Measurements from ENCODE around the gene SSR1. TPM values are rescaled to one million over a fixed set of nuclear protein-coding genes. Genes with fewer than 3 reads are reported as not detected.
"Not testable (repeated sequence)": the region's sequence is repeated elsewhere in the genome, so short reads cannot be mapped to it uniquely, and the experiment has no call there.

The SSR1 gene
- polyA plus RNA-seq, 1 experiment, result 375 TPM

GRCh38 chr6:7341989-7342742 lies 29.2 kb upstream of the SSR1 start:
- Histone ChIP-seq H3K27ac (ENCODE audit: low read depth, low read length) (no peak overlapping the region), H3K4me3 (ENCODE audit: low read depth, low read length) (no peak overlapping the region), H3K9me3 (ENCODE audit: control insufficient read depth, insufficient read depth, low read length) (peaks cover 5% of the 10 kb centered on the region; the same call in 1 of the 2 replicates), H3K27me3 (ENCODE audit: control insufficient read depth, insufficient read depth, low read length) (peaks cover 2% of the 10 kb centered on the region)
- CTCF ChIA-PET, result no interaction called here
- POLR2A ChIA-PET, result no interaction called here
- no peak for TF ChIP-seq CTCF (IDR thresholded peaks at IDR 0.05; ENCODE audit: low read depth, low read length)
- DNase-seq (ENCODE audit: low read depth, low spot score), result no peak

DNA sequence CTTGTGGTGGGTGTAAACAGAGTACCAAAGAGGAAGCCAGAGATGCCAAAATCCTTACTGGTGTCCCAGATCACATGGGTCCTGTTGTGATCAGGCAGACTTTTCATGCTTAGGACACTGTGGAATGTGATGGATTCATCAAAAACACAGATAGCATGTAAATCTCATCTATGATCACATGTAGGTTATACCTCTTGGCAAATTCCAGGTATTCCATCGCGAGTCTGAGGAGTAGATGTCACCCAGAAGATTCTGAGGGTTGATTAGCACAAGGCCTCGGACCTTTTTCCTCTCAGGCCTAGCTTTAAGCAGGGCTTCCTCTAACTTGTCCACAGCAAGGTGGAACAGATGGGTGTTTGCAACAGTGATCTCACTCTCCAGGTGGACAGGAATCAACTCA lies 28.3 kb upstream of the SSR1 start:
- H3K27ac ChIP-seq (ENCODE audit: low read depth, low read length), result no peak overlapping the region
- H3K4me3 ChIP-seq (ENCODE audit: low read depth, low read length), result no peak overlapping the region
- H3K9me3 ChIP-seq (ENCODE audit: control insufficient read depth, insufficient read depth, low read length), result peaks cover 5% of the 10 kb centered on the region; the same call in 1 of the 2 replicates
- no peak for TF ChIP-seq CTCF (IDR thresholded peaks at IDR 0.05; ENCODE audit: low read depth, low read length)
- CTCF ChIA-PET, result no interaction called here
- DNase-seq (ENCODE audit: low read depth, low spot score), result no peak
- peaks cover 2% of the 10 kb centered on the region for H3K27me3 ChIP-seq (ENCODE audit: control insufficient read depth, insufficient read depth, low read length)
- POLR2A ChIA-PET, result no interaction called here

DNA sequence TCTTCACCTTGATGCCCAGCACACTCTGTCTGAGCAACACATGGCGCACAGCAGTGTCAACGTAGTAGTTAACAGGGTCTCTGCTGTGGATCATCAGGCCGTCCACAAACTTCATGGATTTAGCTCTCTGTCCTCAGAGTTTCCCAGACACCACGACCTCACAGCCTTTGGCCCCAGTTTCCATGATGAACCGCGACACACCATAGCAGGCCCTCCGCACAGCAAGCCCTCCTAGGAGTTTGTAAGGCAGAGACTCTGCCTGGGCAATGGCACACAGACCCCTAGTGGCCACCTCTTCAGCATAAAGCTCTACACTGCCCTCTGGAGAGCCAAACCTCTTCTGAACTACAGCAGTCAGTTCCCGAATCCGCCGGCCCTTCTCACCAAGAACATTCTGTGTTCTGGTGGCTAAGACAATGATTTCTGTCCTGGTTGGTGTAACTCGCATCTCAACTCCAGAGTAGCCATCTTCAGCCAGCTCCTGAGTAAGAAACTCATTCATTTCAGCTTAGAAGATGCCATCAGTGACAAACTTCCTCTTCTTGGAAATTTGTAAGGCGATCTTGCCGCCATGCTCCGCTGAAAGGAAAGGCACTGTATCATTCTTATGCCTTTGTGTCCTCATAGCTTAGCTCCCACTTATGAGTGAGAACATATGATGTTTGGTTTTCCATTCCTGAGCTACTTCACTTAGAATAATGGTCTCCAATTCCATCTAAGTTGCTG lies 26.2 kb upstream of the SSR1 start:
- ChIA-PET POLR2A (interaction anchor here (0.6 kb wide), 1 partner anchor 23 kb away, joined by 3 read pairs; no protein-coding TSS in a partner anchor), CTCF (interaction anchor here (0.8 to 1.2 kb wide), 3 partner anchors 9 to 64 kb away, joined by 3 read pairs; no protein-coding TSS in a partner anchor)
- not testable (repeated sequence) for H3K27me3 ChIP-seq (ENCODE audit: control insufficient read depth, insufficient read depth, low read length); H3K9me3 ChIP-seq (ENCODE audit: control insufficient read depth, insufficient read depth, low read length); H3K4me3 ChIP-seq (ENCODE audit: low read depth, low read length); DNase-seq (ENCODE audit: low read depth, low spot score); H3K27ac ChIP-seq (ENCODE audit: low read depth, low read length)
- TF ChIP-seq CTCF (IDR thresholded peaks at IDR 0.05; ENCODE audit: low read depth, low read length), result peak; percentile 48

- TF ChIP-seq CTCF (IDR thresholded peaks at IDR 0.05; ENCODE audit: low read depth, low read length), result no peak
- no peak overlapping the region for H3K27ac ChIP-seq (ENCODE audit: low read depth, low read length)
- CTCF ChIA-PET, result interaction anchor here (0.6 kb wide), 1 partner anchor 61 kb away, joined by 3 read pairs; no protein-coding TSS in a partner anchor
- POLR2A ChIA-PET, result no interaction called here
- no peak for DNase-seq (ENCODE audit: low read depth, low spot score)
- no peak overlapping the region for H3K4me3 ChIP-seq (ENCODE audit: low read depth, low read length)
- H3K9me3 ChIP-seq (ENCODE audit: control insufficient read depth, insufficient read depth, low read length), result no peaks in the 10 kb centered on the region
- peaks cover 8% of the 10 kb centered on the region for H3K27me3 ChIP-seq (ENCODE audit: control insufficient read depth, insufficient read depth, low read length)
Measured at GRCh38 chr6:7338031-7338430, 25.0 kb upstream of the SSR1 start.

- ChIA-PET CTCF (no interaction called here), POLR2A (no interaction called here)
Measured at GRCh38 chr6:7335519-7335918, 22.5 kb upstream of the SSR1 start.

More at GRCh38 chr6:7335519-7335918, 22.5 kb upstream of the SSR1 start:
- H3K27ac ChIP-seq (ENCODE audit: low read depth, low read length), result no peak overlapping the region
- no peak for DNase-seq (ENCODE audit: low read depth, low spot score)
- no peaks in the 10 kb centered on the region for H3K9me3 ChIP-seq (ENCODE audit: control insufficient read depth, insufficient read depth, low read length)
- no peak for TF ChIP-seq CTCF (IDR thresholded peaks at IDR 0.05; ENCODE audit: low read depth, low read length)
- H3K27me3 ChIP-seq (ENCODE audit: control insufficient read depth, insufficient read depth, low read length), result peaks cover 11% of the 10 kb centered on the region
- H3K4me3 ChIP-seq (ENCODE audit: low read depth, low read length), result no peak overlapping the region

Data from AG04450 (cell line).